ENCODE data around the gene C1orf159. TPM values are rescaled to one million over a fixed set of nuclear protein-coding genes. Genes with fewer than 3 reads are reported as not detected.

C1orf159 gene
- polyA plus RNA-seq, 3 donors: 3.0 to 18.8 (median 3.3) TPM

GRCh38 chr1:1163538-1164070, 47.7 kb upstream of the C1orf159 start:
- peaks cover 0 to 3% (median 0%) of the 10 kb centered on the region in 7 donors for H3K9me3 Mint-ChIP-seq
- no peak for DNase-seq
- intact Hi-C loops (cut with micrococcal nuclease): no loop called here
- no peaks in the 10 kb centered on the region for H3K36me3 Mint-ChIP-seq
- no peak overlapping the region for H3K27ac Mint-ChIP-seq
- Histone ChIP-seq H3K79me2 (ENCODE audit: insufficient read depth, low read length) (no peaks in the 10 kb centered on the region), H3K27ac (ENCODE audit: low read depth in 1 of 2, low read length in 2 of 2) (no peak overlapping the region), H3K27me3 (ENCODE audit: control insufficient read depth in 2 of 2, insufficient read depth in 2 of 2, low read length in 2 of 2) (no peaks in the 10 kb centered on the region), H3K36me3 (replicated peaks in 1 of 2; ENCODE audit: control insufficient read depth in 1 of 2, insufficient read depth in 2 of 2, low read length in 2 of 2) (no peaks in the 10 kb centered on the region), H3K9ac (ENCODE audit: insufficient read depth, low read length, poor library complexity, severe bottlenecking) (no peak overlapping the region), H3K4me1 (ENCODE audit: control insufficient read depth in 1 of 2, insufficient read depth in 2 of 2, low read length in 2 of 2) (peaks cover 4 to 6% of the 10 kb centered on the region in 2 donors), H3K9me3 (replicated peaks in 1 of 2; ENCODE audit: control insufficient read depth in 1 of 2, insufficient read depth in 1 of 2, low read length in 2 of 2) (no peaks in the 10 kb centered on the region), H3K4me2 (replicated peaks; ENCODE audit: extremely low read depth, low read length, poor library complexity, severe bottlenecking) (no peak overlapping the region), H3K4me3 (replicated peaks in 1 of 3; ENCODE audit: low read depth in 2 of 3, low read length in 3 of 3) (no peak overlapping the region), H2AFZ (ENCODE audit: insufficient read depth, low read depth, low read length, poor library complexity, severe bottlenecking) (no peak overlapping the region), H4K20me1 (ENCODE audit: insufficient read depth, low read length) (no peaks in the 10 kb centered on the region)
- WGBS (ENCODE audit: insufficient coverage): 97% methylated on average over 31 of the region's 33 CpGs
- H3K4me3 Mint-ChIP-seq: no peak overlapping the region
- peaks cover 2 to 19% (median 2%) of the 10 kb centered on the region in 3 donors for H3K27me3 Mint-ChIP-seq (ENCODE audit: low read depth in 3 of 3)
- peaks cover 7% of the 10 kb centered on the region for H3K4me1 Mint-ChIP-seq
- no peak for TF ChIP-seq CTCF (IDR thresholded peaks at IDR 0.05)

GRCh38 chr1:1162597-1163537, 47.0 kb upstream of the C1orf159 start:
- no peak overlapping the region for H2AFZ ChIP-seq (ENCODE audit: insufficient read depth, low read depth, low read length, poor library complexity, severe bottlenecking)
- WGBS (ENCODE audit: insufficient coverage): 75% methylated on average over 71 of the region's 73 CpGs
- Mint-ChIP-seq H3K36me3 (no peaks in the 10 kb centered on the region), H3K4me1 (peaks cover 7% of the 10 kb centered on the region), H3K4me3 (no peak overlapping the region), H3K27me3 (ENCODE audit: low read depth in 3 of 3) (peaks cover 2 to 19% (median 2%) of the 10 kb centered on the region in 3 donors), H3K9me3 (peaks cover 0 to 3% (median 0%) of the 10 kb centered on the region in 7 donors), H3K27ac (no peak overlapping the region)
- no peaks in the 10 kb centered on the region for H4K20me1 ChIP-seq (ENCODE audit: insufficient read depth, low read length)
- intact Hi-C loops (cut with micrococcal nuclease): no loop called here
- peaks cover 9 to 13% of the 10 kb centered on the region in 2 donors for H3K4me1 ChIP-seq (ENCODE audit: control insufficient read depth in 1 of 2, insufficient read depth in 2 of 2, low read length in 2 of 2)
- no peak overlapping the region for H3K27ac ChIP-seq (ENCODE audit: low read depth in 1 of 2, low read length in 2 of 2)
- H3K27me3 ChIP-seq (ENCODE audit: control insufficient read depth in 2 of 2, insufficient read depth in 2 of 2, low read length in 2 of 2): no peaks in the 10 kb centered on the region
- H3K79me2 ChIP-seq (ENCODE audit: insufficient read depth, low read length): no peaks in the 10 kb centered on the region
- no peak overlapping the region for H3K9ac ChIP-seq (ENCODE audit: insufficient read depth, low read length, poor library complexity, severe bottlenecking)
- no peaks in the 10 kb centered on the region for H3K9me3 ChIP-seq (replicated peaks in 1 of 2; ENCODE audit: control insufficient read depth in 1 of 2, insufficient read depth in 1 of 2, low read length in 2 of 2)
- no peak for DNase-seq
- no peak overlapping the region for H3K4me3 ChIP-seq (replicated peaks in 1 of 3; ENCODE audit: low read depth in 2 of 3, low read length in 3 of 3)
- H3K36me3 ChIP-seq (replicated peaks in 1 of 2; ENCODE audit: control insufficient read depth in 1 of 2, insufficient read depth in 2 of 2, low read length in 2 of 2): no peaks in the 10 kb centered on the region
- TF ChIP-seq CTCF (IDR thresholded peaks at IDR 0.05): no peak
- no peak overlapping the region for H3K4me2 ChIP-seq (replicated peaks; ENCODE audit: extremely low read depth, low read length, poor library complexity, severe bottlenecking)
